A549 (cell line): ENCODE measurements around the gene IMPA2. TPM values are rescaled to one million over a fixed set of nuclear protein-coding genes. Genes with fewer than 3 reads are reported as not detected.

Experiments used
- ATAC-seq, 2 experiments: fragments of 200-7000 bp in 1 of 2; fragments of >200 bp in 1 of 2; cut with Nextera tagmentation in 1 of 2; cut with Tn5 transposase in 1 of 2; 3 replicates each; pipeline versions ENCODE4 v1.8.0 to v1.9.1; 2018 to 2020; ENCODE audit warnings: mild to moderate bottlenecking in 1 of 2, moderate library complexity in 1 of 2
- CTCF ChIA-PET: fragments of 300-600 bp; sonication (Branson Sonifier 250); formaldehyde crosslinking; extraction: SDS; loops from one replicate; lab custom pipeline; 2021; ENCODE audit warnings: antibody characterized with exemption, inconsistent platforms; lab: Yijun Ruan, JAX
- POLR2A ChIA-PET: fragments of 350-600 bp; formaldehyde crosslinking; extraction: SDS; loops from one replicate; lab custom pipeline; 2021; ENCODE audit warnings: antibody characterized with exemption, inconsistent platforms; lab: Yijun Ruan, JAX
- DNase-seq, 2 experiments: peaks; one replicate each; pipeline versions ENCODE4 v3.0.0 to v3.0.0-alpha.2; 2011 to 2016; ENCODE audit warnings: low read depth in 1 of 2, low spot score in 1 of 2
- FAIRE-seq: peaks from 2 replicates; lab custom pipeline; 2011; peaks lifted over from hg19 to GRCh38; lab: Jason Lieb, UNC
- H3K27ac ChIP-seq, 2 experiments: fragments of >200 bp; sonication (Bioruptor Twin); formaldehyde crosslinking; 3 replicates each; pipeline ENCODE4 v1.5.1; 2016 to 2017
- H3K4me1 ChIP-seq: fragments of >200 bp; sonication (Bioruptor Twin); formaldehyde crosslinking; 3 replicates; pipeline ENCODE4 v1.6.1; 2016
- H3K4me2 ChIP-seq: fragments of >200 bp; sonication (Bioruptor Twin); formaldehyde crosslinking; 3 replicates; pipeline ENCODE4 v1.6.1; 2016
- H3K4me3 ChIP-seq: fragments of >200 bp; sonication (Bioruptor Twin); formaldehyde crosslinking; 3 replicates; pipeline ENCODE4 v1.5.1; 2016
- H3K9me3 ChIP-seq: fragments of >200 bp; sonication (Bioruptor Twin); formaldehyde crosslinking; 3 replicates; pipeline ENCODE4 v1.6.1; 2016
- BCL3 ChIP-seq: fragments of >200 bp; sonication (Bioruptor Twin); formaldehyde crosslinking; IDR thresholded peaks from 3 replicates; pipeline ENCODE4 v1.6.1; 2016
- BHLHE40 ChIP-seq: IDR thresholded peaks from 2 replicates; pipeline ENCODE4 v1.6.1; 2012; ENCODE audit warnings: low read depth, low read length, inconsistent platforms
- CBX8 ChIP-seq: fragments of 200-600 bp; sonication (generic); IDR thresholded peaks from 2 replicates; pipeline ENCODE4 v1.6.1; 2016
- CHD2 ChIP-seq: fragments of 150-350 bp; IDR thresholded peaks from 2 replicates; pipeline ENCODE4 v1.6.1; 2014; ENCODE audit warnings: low read length; ENCODE audit not compliant: partially characterized antibody
- CHD4 ChIP-seq: fragments of 200-600 bp; sonication (generic); IDR thresholded peaks from 2 replicates; pipeline ENCODE4 v1.6.1; 2016; ENCODE audit warnings: antibody characterized with exemption, mild to moderate bottlenecking, borderline replicate concordance
- EHF ChIP-seq: fragments of 250-450 bp; sonication (Bioruptor Pico); IDR thresholded peaks from 2 replicates; pipeline ENCODE4 v1.5.0; 2020; ENCODE audit warnings: mild to moderate bottlenecking
- EHMT2 ChIP-seq: fragments of 200-600 bp; sonication (generic); IDR thresholded peaks from 2 replicates; pipeline ENCODE4 v1.6.1; 2016; ENCODE audit warnings: antibody characterized with exemption, low read depth, mild to moderate bottlenecking, moderate library complexity
- EP300 ChIP-seq, 2 experiments: fragments of >200 bp; sonication (Bioruptor Twin); formaldehyde crosslinking; IDR thresholded peaks; 2 replicates in 1 of 2; 3 replicates in 1 of 2; pipeline ENCODE4 v1.6.1; 2016 to 2017
- FOSB ChIP-seq: fragments of 250-450 bp; sonication (Bioruptor Pico); IDR thresholded peaks from 2 replicates; pipeline ENCODE4 v1.5.0; 2020; ENCODE audit warnings: mild to moderate bottlenecking, moderate library complexity
- FOSL2 ChIP-seq, 2 experiments: fragments of 450-650 bp in 1 of 2; fragments of >200 bp in 1 of 2; sonication (Bioruptor Twin) in 1 of 2; formaldehyde crosslinking; IDR thresholded peaks; 2 replicates each; pipeline versions ENCODE4 v1.5.0 to v1.6.1; 2016 to 2020; ENCODE audit warnings: mild to moderate bottlenecking in 1 of 2, moderate library complexity in 1 of 2
- GATA3 ChIP-seq: IDR thresholded peaks from 2 replicates; pipeline ENCODE4 v1.6.1; 2012; ENCODE audit warnings: borderline replicate concordance
- HDAC2 ChIP-seq: fragments of 200-600 bp; sonication (generic); IDR thresholded peaks from 2 replicates; pipeline ENCODE4 v1.6.1; 2016
- JUN ChIP-seq, 2 experiments: fragments of >200 bp; sonication (Bioruptor Twin); formaldehyde crosslinking; IDR thresholded peaks; 2 replicates in 1 of 2; 3 replicates in 1 of 2; pipeline ENCODE4 v1.6.1; 2016 to 2017
- NR3C1 ChIP-seq: fragments of >200 bp; sonication (Bioruptor Twin); formaldehyde crosslinking; IDR thresholded peaks from 3 replicates; pipeline ENCODE4 v1.6.1; 2017
- RAD21 ChIP-seq, 2 experiments: fragments of >200 bp in 1 of 2; sonication (Bioruptor Twin) in 1 of 2; formaldehyde crosslinking in 1 of 2; IDR thresholded peaks in 1 of 2; conservative IDR thresholded peaks in 1 of 2; 2 replicates in 1 of 2; 3 replicates in 1 of 2; pipeline ENCODE4 v1.6.1; 2012 to 2018; ENCODE audit warnings: inconsistent platforms in 1 of 2
- RARB ChIP-seq: fragments of 250-450 bp; sonication (Bioruptor Pico); IDR thresholded peaks from 2 replicates; pipeline ENCODE4 v1.8.0; 2021; ENCODE audit warnings: mild to moderate bottlenecking, moderate library complexity
- RFX5 ChIP-seq: fragments of 450-650 bp; IDR thresholded peaks from 2 replicates; pipeline ENCODE4 v1.7.1; 2014; ENCODE audit warnings: antibody characterized with exemption, mild to moderate bottlenecking, moderate library complexity
- SMC3 ChIP-seq: fragments of >200 bp; sonication (Bioruptor Twin); formaldehyde crosslinking; IDR thresholded peaks from 3 replicates; pipeline ENCODE4 v1.6.1; 2018; ENCODE audit warnings: inconsistent platforms
- SREBF2 ChIP-seq: fragments of 450-650 bp; IDR thresholded peaks from 2 replicates; pipeline ENCODE4 v1.6.1; 2014; ENCODE audit warnings: mild to moderate bottlenecking, moderate library complexity
- TFCP2L1 ChIP-seq: fragments of 250-450 bp; sonication (Bioruptor Pico); IDR thresholded peaks from 2 replicates; pipeline ENCODE4 v1.5.0; 2021; ENCODE audit warnings: mild to moderate bottlenecking
- ZSCAN20 ChIP-seq: fragments of 250-450 bp; sonication (Bioruptor Pico); IDR thresholded peaks from 2 replicates; pipeline ENCODE4 v1.8.0; 2022; ENCODE audit warnings: mild to moderate bottlenecking, moderate library complexity
- WGBS: methylation state at CpG from one replicate; pipeline ENCODE4 v1.1.6; 2017; ENCODE audit errors: missing lambda C conversion rate; 5-methylcytosine and 5-hydroxymethylcytosine counted together
- polyA plus RNA-seq, 4 experiments: library from polyadenylated mRNA; depleted of rRNA in 3 of 4; stranded (reverse); fragments of >200 nt; fragmentation: RNase III in 1 of 4; extraction: RNeasy Plus Mini Kit Qiagen cat#74134 plus additional on column Dnase treatment in 1 of 4; gene quantifications; 2 replicates in 3 of 4; 3 replicates in 1 of 4; pipeline ENCODE4 v1.2.3, GENCODE V29; 2011 to 2017

Gene IMPA2
- polyA plus RNA-seq, 2 of the 4 experiments (the other 2 are of a cell fraction) = 35.1 to 65.3 TPM

- no peak for TF ChIP-seq EHMT2
- no peak for TF ChIP-seq BHLHE40
- no peak for TF ChIP-seq CHD4
- TF ChIP-seq SREBF2 = no peak
- no peak for TF ChIP-seq JUN (IDR thresholded peaks at IDR 0.05)
- TF ChIP-seq RAD21 (conservative IDR thresholded peaks at IDR 0.05 in 1 of 2, IDR thresholded peaks at IDR 0.05 in 1 of 2) = no peak
- TF ChIP-seq CHD2 = no peak
- TF ChIP-seq HDAC2 = no peak
- TF ChIP-seq, all 56 proteins: peak for 0
These were observed 29.0 kb downstream of the IMPA2 start (continued) for GRCh38 chr18:12010187-12010802.

- Histone ChIP-seq H3K4me3 (no peak overlapping the region), H3K27ac (no peak overlapping the region)
- WGBS = 83% methylated on average over 5 of the region's 8 CpGs
- CTCF ChIA-PET = interaction anchor here (1.4 to 3.2 kb wide), 4 partner anchors 13 to 73 kb away, joined by 3 to 11 read pairs (median 5); no protein-coding TSS in a partner anchor
- no peak for ATAC-seq
- TF ChIP-seq CBX8 = no peak
- TF ChIP-seq NR3C1 = no peak
- no peak for TF ChIP-seq TFCP2L1 (CRISPR knock-in tag)
- no peak for TF ChIP-seq BCL3
- TF ChIP-seq EP300 (IDR thresholded peaks at IDR 0.05) = no peak
- no peak for TF ChIP-seq RFX5
- TF ChIP-seq EHF = no peak
- TF ChIP-seq CHD2 = no peak
- no peak for TF ChIP-seq GATA3
- TF ChIP-seq SMC3 = no peak
- TF ChIP-seq, all 56 proteins: peak for 0
- Histone ChIP-seq H3K9me3 (no peaks in the 10 kb centered on the region), H3K4me1 (peaks cover under 1% of the 10 kb centered on the region; the same call in 1 of the 3 replicates), H3K4me2 (no peak overlapping the region)
- DNase-seq = no peak
- FAIRE-seq = no peak
- POLR2A ChIA-PET = no interaction called here
These were observed 30.1 kb downstream of the IMPA2 start for GRCh38 chr18:12011199-12011956.

GRCh38 chr18:12011957-12012549 is 30.7 kb downstream of the IMPA2 start:
- no peaks in the 10 kb centered on the region for H3K9me3 ChIP-seq
- DNase-seq = no peak
- TF ChIP-seq SMC3 (no peak), RARB (CRISPR knock-in tag) (no peak), ZSCAN20 (CRISPR knock-in tag) (no peak)
- TF ChIP-seq, all 56 proteins: peak for 0
- Histone ChIP-seq H3K27ac (no peak overlapping the region), H3K4me1 (no peaks in the 10 kb centered on the region), H3K4me2 (no peak overlapping the region), H3K4me3 (no peak overlapping the region)
- 88% methylated on average over 15 of the region's 19 CpGs for WGBS
- no peak for ATAC-seq
- POLR2A ChIA-PET = no interaction called here
- CTCF ChIA-PET = interaction anchor here (1.3 to 2.9 kb wide), 3 partner anchors 17 to 74 kb away, joined by 8 to 13 read pairs (median 13); no protein-coding TSS in a partner anchor
- no peak for FAIRE-seq

- TF ChIP-seq FOSB (CRISPR knock-in tag) = no peak
- TF ChIP-seq FOSL2 (IDR thresholded peaks at IDR 0.05) = no peak
- TF ChIP-seq FOSL2 (CRISPR knock-in tag; IDR thresholded peaks at IDR 0.05) = no peak
- POLR2A ChIA-PET = no interaction called here
- CTCF ChIA-PET = interaction anchor here (1.3 to 2.9 kb wide), 3 partner anchors 18 to 75 kb away, joined by 8 to 13 read pairs (median 13); no protein-coding TSS in a partner anchor
These were observed 31.4 kb downstream of the IMPA2 start for GRCh38 chr18:12012697-12013096.

More at GRCh38 chr18:12012697-12013096, 31.4 kb downstream of the IMPA2 start:
- Histone ChIP-seq H3K4me3 (no peak overlapping the region), H3K4me1 (no peaks in the 10 kb centered on the region), H3K27ac (no peak overlapping the region), H3K9me3 (no peaks in the 10 kb centered on the region), H3K4me2 (no peak overlapping the region)
- WGBS = 66% methylated on average over 3 of the region's 3 CpGs
- no peak for ATAC-seq
- no peak for DNase-seq
- no peak for FAIRE-seq
